GM23338 (cell line): ENCODE data around the gene VPS39. TPM values are rescaled to one million over a fixed set of nuclear protein-coding genes. Genes with fewer than 3 reads are reported as not detected.

ENCODE experiments used
- ATAC-seq: fragments of 200-7000 bp; cut with Tn5 transposase; 3 replicates; pipeline ENCODE4 v1.9.1; 2020
- DNase-seq: peaks from one replicate; pipeline ENCODE4 v3.0.0-alpha.2; 2015; ENCODE audit warnings: low spot score
- H2AFZ ChIP-seq: fragments of 200-600 bp; sonication (generic); 2 replicates; pipeline ENCODE4 v1.8.0; 2016; ENCODE audit warnings: antibody characterized with exemption, mild to moderate bottlenecking, moderate library complexity
- H3F3A ChIP-seq: fragments of 200-600 bp; sonication (generic); replicated peaks from 2 replicates; pipeline ENCODE4 v1.8.0; 2017; ENCODE audit warnings: antibody characterized with exemption, mixed run types, low read depth
- H3K27ac ChIP-seq: fragments of 200-600 bp; sonication (generic); 2 replicates; pipeline ENCODE4 v1.6.1; 2016; ENCODE audit warnings: low read depth
- H3K27me3 ChIP-seq: fragments of 200-600 bp; sonication (generic); 2 replicates; pipeline ENCODE4 v1.8.0; 2016; ENCODE audit warnings: mild to moderate bottlenecking, mixed run types, moderate library complexity; ENCODE audit not compliant: insufficient read depth
- H3K36me3 ChIP-seq: fragments of 200-600 bp; sonication (generic); 2 replicates; pipeline ENCODE4 v1.8.0; 2016; ENCODE audit warnings: mild to moderate bottlenecking; ENCODE audit not compliant: insufficient read depth
- H3K4me1 ChIP-seq: fragments of 200-600 bp; sonication (generic); 2 replicates; pipeline ENCODE4 v1.8.0; 2016; ENCODE audit warnings: mild to moderate bottlenecking, moderate library complexity; ENCODE audit not compliant: insufficient read depth
- H3K4me2 ChIP-seq: fragments of 200-600 bp; sonication (generic); 2 replicates; pipeline ENCODE4 v1.7.1; 2017; ENCODE audit warnings: mixed run types
- H3K4me3 ChIP-seq: fragments of 200-600 bp; sonication (generic); 2 replicates; pipeline ENCODE4 v1.6.1; 2016; ENCODE audit warnings: mixed run types
- H3K79me2 ChIP-seq: fragments of 200-600 bp; sonication (generic); replicated peaks from 2 replicates; pipeline ENCODE4 v1.8.0; 2017; ENCODE audit warnings: mild to moderate bottlenecking; ENCODE audit not compliant: insufficient read depth
- H3K9me2 ChIP-seq: fragments of 200-600 bp; sonication (generic); 2 replicates; pipeline ENCODE4 v1.8.0; 2017; ENCODE audit not compliant: insufficient read depth
- H4K20me1 ChIP-seq: fragments of 200-600 bp; sonication (generic); replicated peaks from 2 replicates; pipeline ENCODE4 v1.8.0; 2017; ENCODE audit warnings: mild to moderate bottlenecking; ENCODE audit not compliant: insufficient read depth
- H3K27ac Mint-ChIP-seq: 2 replicates; pipeline ENCODE4 v1.8.0; 2020; ENCODE audit warnings: inconsistent platforms, mild to moderate bottlenecking, moderate library complexity, mixed read lengths
- H3K27me3 Mint-ChIP-seq: 3 replicates; pipeline ENCODE4 v1.8.0; 2022; ENCODE audit warnings: low read depth, mild to moderate bottlenecking, moderate library complexity, mixed read lengths, inconsistent platforms; ENCODE audit not compliant: insufficient read depth, poor library complexity
- H3K36me3 Mint-ChIP-seq: 3 replicates; pipeline ENCODE4 v1.8.0; 2021; ENCODE audit warnings: low read depth, mild to moderate bottlenecking, inconsistent platforms, moderate library complexity, mixed read lengths
- H3K4me1 Mint-ChIP-seq: 3 replicates; pipeline ENCODE4 v1.8.0; 2020; ENCODE audit warnings: mild to moderate bottlenecking, inconsistent platforms, mixed read lengths
- H3K4me3 Mint-ChIP-seq: 3 replicates; pipeline ENCODE4 v1.8.0; 2021; ENCODE audit warnings: moderate library complexity, mild to moderate bottlenecking, inconsistent platforms, mixed read lengths
- H3K9me3 Mint-ChIP-seq: 3 replicates; pipeline ENCODE4 v1.8.0; 2020; ENCODE audit warnings: moderate library complexity, mild to moderate bottlenecking, inconsistent platforms, mixed read lengths
- CTCF ChIP-seq, 2 experiments: fragments of 200-600 bp in 1 of 2; sonication (generic) in 1 of 2; conservative IDR thresholded peaks; 2 replicates each; pipeline versions ENCODE4 v1.5.1 to v1.6.1; 2016 to 2017; ENCODE audit warnings: antibody characterized with exemption in 2 of 2, low read depth in 2 of 2, mild to moderate bottlenecking in 2 of 2, moderate library complexity in 1 of 2
- EZH2 ChIP-seq: fragments of 200-600 bp; sonication (generic); IDR thresholded peaks from one replicate; pipeline ENCODE4 v1.8.0; 2017; ENCODE audit warnings: antibody characterized with exemption, mild to moderate bottlenecking, low read depth; ENCODE audit not compliant: unreplicated experiment
- JUNB ChIP-seq: IDR thresholded peaks from one replicate; pipeline ENCODE4 v1.6.1; 2016; ENCODE audit warnings: antibody characterized with exemption; ENCODE audit not compliant: unreplicated experiment
- STAT1 ChIP-seq: IDR thresholded peaks from one replicate; pipeline ENCODE4 v1.6.1; 2016; ENCODE audit warnings: antibody characterized with exemption; ENCODE audit not compliant: unreplicated experiment
- polyA plus RNA-seq: library from polyadenylated mRNA; unstranded; fragments of >200 nt; fragmentation: Nextera tagmentation; extraction: Ambion mirVana; gene quantifications from 2 replicates; pipeline ENCODE4 v1.2.1, GENCODE V29; 2016
- total RNA-seq: library from RNA; depleted of rRNA; stranded (reverse); fragments of >200 nt; shearing (Covaris generic); gene quantifications from 2 replicates; pipeline ENCODE4 v1.2.3, GENCODE V29; 2014
- TF ChIP-seq, protein P1 (sequence below): fragments of 250-450 bp; sonication (Bioruptor Pico); IDR thresholded peaks from 2 replicates; pipeline ENCODE4 v1.5.0; 2020; ENCODE audit warnings: mild to moderate bottlenecking, moderate library complexity

VPS39 gene
- total and polyA plus RNA-seq, 2 experiments from 2014 or later = 14.9 to 45.1 TPM

DNA sequence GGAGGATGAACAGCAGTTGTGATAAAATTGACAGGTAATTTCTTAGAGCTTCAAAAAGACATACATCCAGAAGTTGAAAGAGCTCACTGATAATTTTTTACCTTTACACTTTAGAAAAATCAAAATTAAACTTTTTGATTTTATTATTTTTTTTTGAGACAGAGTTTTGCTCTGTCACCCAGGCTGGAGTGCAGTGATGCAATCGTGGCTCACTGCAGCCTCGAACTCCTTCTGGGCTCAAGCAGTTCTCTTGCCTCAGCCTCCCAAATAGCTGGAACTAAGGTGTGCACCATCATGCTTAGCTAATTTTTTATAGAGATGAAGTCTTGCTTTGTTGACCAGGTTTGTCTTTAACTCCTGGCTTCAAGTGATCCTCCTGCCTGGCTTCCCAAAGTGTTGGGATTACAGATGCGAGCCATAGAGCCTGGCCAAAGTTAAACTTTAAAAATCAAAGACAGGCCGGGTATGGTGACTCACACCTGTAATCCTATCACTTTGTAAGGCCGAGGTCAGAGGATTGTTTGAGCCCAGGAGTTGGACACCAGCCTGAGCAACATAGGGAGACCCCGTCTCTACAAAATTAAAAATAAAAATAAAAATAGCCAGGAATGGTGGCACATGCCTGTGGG lies 73.4 kb downstream of the VPS39 start (continued):
- TF ChIP-seq STAT1 (no peak), JUNB (no peak)
- TF ChIP-seq, protein P1, sequence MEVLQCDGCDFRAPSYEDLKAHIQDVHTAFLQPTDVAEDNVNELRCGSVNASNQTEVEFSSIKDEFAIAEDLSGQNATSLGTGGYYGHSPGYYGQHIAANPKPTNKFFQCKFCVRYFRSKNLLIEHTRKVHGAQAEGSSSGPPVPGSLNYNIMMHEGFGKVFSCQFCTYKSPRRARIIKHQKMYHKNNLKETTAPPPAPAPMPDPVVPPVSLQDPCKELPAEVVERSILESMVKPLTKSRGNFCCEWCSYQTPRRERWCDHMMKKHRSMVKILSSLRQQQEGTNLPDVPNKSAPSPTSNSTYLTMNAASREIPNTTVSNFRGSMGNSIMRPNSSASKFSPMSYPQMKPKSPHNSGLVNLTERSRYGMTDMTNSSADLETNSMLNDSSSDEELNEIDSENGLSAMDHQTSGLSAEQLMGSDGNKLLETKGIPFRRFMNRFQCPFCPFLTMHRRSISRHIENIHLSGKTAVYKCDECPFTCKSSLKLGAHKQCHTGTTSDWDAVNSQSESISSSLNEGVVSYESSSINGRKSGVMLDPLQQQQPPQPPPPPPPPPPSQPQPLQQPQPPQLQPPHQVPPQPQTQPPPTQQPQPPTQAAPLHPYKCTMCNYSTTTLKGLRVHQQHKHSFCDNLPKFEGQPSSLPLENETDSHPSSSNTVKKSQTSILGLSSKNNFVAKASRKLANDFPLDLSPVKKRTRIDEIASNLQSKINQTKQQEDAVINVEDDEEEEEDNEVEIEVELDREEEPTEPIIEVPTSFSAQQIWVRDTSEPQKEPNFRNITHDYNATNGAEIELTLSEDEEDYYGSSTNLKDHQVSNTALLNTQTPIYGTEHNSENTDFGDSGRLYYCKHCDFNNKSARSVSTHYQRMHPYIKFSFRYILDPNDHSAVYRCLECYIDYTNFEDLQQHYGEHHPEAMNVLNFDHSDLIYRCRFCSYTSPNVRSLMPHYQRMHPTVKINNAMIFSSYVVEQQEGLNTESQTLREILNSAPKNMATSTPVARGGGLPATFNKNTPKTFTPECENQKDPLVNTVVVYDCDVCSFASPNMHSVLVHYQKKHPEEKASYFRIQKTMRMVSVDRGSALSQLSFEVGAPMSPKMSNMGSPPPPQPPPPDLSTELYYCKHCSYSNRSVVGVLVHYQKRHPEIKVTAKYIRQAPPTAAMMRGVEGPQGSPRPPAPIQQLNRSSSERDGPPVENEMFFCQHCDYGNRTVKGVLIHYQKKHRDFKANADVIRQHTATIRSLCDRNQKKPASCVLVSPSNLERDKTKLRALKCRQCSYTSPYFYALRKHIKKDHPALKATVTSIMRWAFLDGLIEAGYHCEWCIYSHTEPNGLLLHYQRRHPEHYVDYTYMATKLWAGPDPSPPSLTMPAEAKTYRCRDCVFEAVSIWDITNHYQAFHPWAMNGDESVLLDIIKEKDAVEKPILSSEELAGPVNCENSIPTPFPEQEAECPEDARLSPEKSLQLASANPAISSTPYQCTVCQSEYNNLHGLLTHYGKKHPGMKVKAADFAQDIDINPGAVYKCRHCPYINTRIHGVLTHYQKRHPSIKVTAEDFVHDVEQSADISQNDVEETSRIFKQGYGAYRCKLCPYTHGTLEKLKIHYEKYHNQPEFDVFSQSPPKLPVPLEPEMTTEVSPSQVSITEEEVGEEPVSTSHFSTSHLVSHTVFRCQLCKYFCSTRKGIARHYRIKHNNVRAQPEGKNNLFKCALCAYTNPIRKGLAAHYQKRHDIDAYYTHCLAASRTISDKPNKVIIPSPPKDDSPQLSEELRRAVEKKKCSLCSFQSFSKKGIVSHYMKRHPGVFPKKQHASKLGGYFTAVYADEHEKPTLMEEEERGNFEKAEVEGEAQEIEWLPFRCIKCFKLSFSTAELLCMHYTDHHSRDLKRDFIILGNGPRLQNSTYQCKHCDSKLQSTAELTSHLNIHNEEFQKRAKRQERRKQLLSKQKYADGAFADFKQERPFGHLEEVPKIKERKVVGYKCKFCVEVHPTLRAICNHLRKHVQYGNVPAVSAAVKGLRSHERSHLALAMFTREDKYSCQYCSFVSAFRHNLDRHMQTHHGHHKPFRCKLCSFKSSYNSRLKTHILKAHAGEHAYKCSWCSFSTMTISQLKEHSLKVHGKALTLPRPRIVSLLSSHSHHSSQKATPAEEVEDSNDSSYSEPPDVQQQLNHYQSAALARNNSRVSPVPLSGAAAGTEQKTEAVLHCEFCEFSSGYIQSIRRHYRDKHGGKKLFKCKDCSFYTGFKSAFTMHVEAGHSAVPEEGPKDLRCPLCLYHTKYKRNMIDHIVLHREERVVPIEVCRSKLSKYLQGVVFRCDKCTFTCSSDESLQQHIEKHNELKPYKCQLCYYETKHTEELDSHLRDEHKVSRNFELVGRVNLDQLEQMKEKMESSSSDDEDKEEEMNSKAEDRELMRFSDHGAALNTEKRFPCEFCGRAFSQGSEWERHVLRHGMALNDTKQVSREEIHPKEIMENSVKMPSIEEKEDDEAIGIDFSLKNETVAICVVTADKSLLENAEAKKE (CRISPR knock-in tag) = no peak

- Histone ChIP-seq H2AFZ (peak overlapping the region; percentile 88), H3K36me3 (no peaks in the 10 kb centered on the region), H3F3A (no peaks in the 10 kb centered on the region), H3K4me3 (no peak overlapping the region), H3K27ac (no peak overlapping the region), H4K20me1 (no peaks in the 10 kb centered on the region), H3K79me2 (no peaks in the 10 kb centered on the region), H3K27me3 (no peaks in the 10 kb centered on the region), H3K9me2 (no peaks in the 10 kb centered on the region), H3K4me1 (no peaks in the 10 kb centered on the region; the same call in 1 of the 2 replicates), H3K4me2 (no peak overlapping the region)
- no peak overlapping the region for H3K27ac Mint-ChIP-seq
- H3K4me1 Mint-ChIP-seq = peaks cover 9% of the 10 kb centered on the region; the same call in 2 of the 3 replicates
- no peaks in the 10 kb centered on the region for H3K36me3 Mint-ChIP-seq
- 0 out of 3 replicates have a peak, but pooled peaks cover 2% of the 10 kb centered on the region for H3K9me3 Mint-ChIP-seq
- peak; percentile 89 to 99 for TF ChIP-seq CTCF (conservative IDR thresholded peaks at IDR 0.05; ENCODE audit: low read depth in 2 of 2)
- no peak for TF ChIP-seq EZH2
- H3K27me3 Mint-ChIP-seq = peaks cover 9% of the 10 kb centered on the region
- DNase-seq = peak; percentile 89
- no peak overlapping the region for H3K4me3 Mint-ChIP-seq
- ATAC-seq = peak; percentile 93
These were observed 74.1 kb downstream of the VPS39 start for GRCh38 chr15:42133886-42134502.
